H9 (cell line): ENCODE measurements around the gene TEX22. TPM values are rescaled to one million over a fixed set of nuclear protein-coding genes. Genes with fewer than 3 reads are reported as not detected.

Experiments used
- DNase-seq: peaks from one replicate; pipeline ENCODE4 v3.0.0-alpha.2; 2017
- H2AFZ ChIP-seq: one replicate; pipeline ENCODE4 v1.6.1; 2013; ENCODE audit warnings: mild to moderate bottlenecking, low read length, control low read depth, moderate library complexity
- H2AK5ac ChIP-seq: 2 replicates; pipeline ENCODE4 v1.6.1; 2013; ENCODE audit warnings: low read length, control low read depth, mixed read lengths; ENCODE audit not compliant: insufficient read length
- H2BK120ac ChIP-seq: one replicate; pipeline ENCODE4 v1.6.1; 2013; ENCODE audit warnings: low read depth, mild to moderate bottlenecking, low read length, control low read depth, inconsistent platforms; ENCODE audit not compliant: poor library complexity, severe bottlenecking
- H2BK12ac ChIP-seq: 2 replicates; pipeline ENCODE4 v1.6.1; 2013; ENCODE audit warnings: low read length, control low read depth, mixed read lengths, low read depth; ENCODE audit not compliant: insufficient read length
- H2BK15ac ChIP-seq: 2 replicates; pipeline ENCODE4 v1.6.1; 2013; ENCODE audit warnings: low read depth, low read length, control low read depth
- H2BK20ac ChIP-seq: one replicate; pipeline ENCODE4 v1.6.1; 2013; ENCODE audit warnings: low read depth, mild to moderate bottlenecking, low read length, control low read depth, inconsistent platforms; ENCODE audit not compliant: poor library complexity, severe bottlenecking
- H2BK5ac ChIP-seq: 2 replicates; pipeline ENCODE4 v1.6.1; 2013; ENCODE audit warnings: low read length, control low read depth, mixed read lengths; ENCODE audit not compliant: insufficient read length
- H3K14ac ChIP-seq: 2 replicates; pipeline ENCODE4 v1.6.1; 2013; ENCODE audit warnings: low read length, control low read depth; ENCODE audit not compliant: insufficient read depth
- H3K18ac ChIP-seq: 2 replicates; pipeline ENCODE4 v1.6.1; 2013; ENCODE audit warnings: low read depth, mild to moderate bottlenecking, mixed read lengths, low read length, control low read depth; ENCODE audit not compliant: insufficient read length
- H3K23ac ChIP-seq: 2 replicates; pipeline ENCODE4 v1.6.1; 2013; ENCODE audit warnings: low read length, control low read depth, mixed read lengths, low read depth; ENCODE audit not compliant: insufficient read length
- H3K23me2 ChIP-seq: 2 replicates; pipeline ENCODE4 v1.6.1; 2013; ENCODE audit warnings: low read depth, mild to moderate bottlenecking, mixed read lengths, low read length, control low read depth; ENCODE audit not compliant: insufficient read length, poor library complexity, severe bottlenecking
- H3K27ac ChIP-seq: 2 replicates; pipeline ENCODE4 v1.5.1; 2013; ENCODE audit warnings: low read length, control low read depth, mixed read lengths, low read depth; ENCODE audit not compliant: insufficient read length
- H3K27me3 ChIP-seq: 2 replicates; pipeline ENCODE4 v1.6.1; 2013; ENCODE audit warnings: low read length, control low read depth, inconsistent platforms; ENCODE audit not compliant: insufficient read depth
- H3K4ac ChIP-seq: 2 replicates; pipeline ENCODE4 v1.6.1; 2013; ENCODE audit warnings: low read depth, mild to moderate bottlenecking, control low read depth, inconsistent platforms, low read length, moderate library complexity
- H3K4me1 ChIP-seq: 2 replicates; pipeline ENCODE4 v1.6.1; 2013; ENCODE audit warnings: low read length, control low read depth, inconsistent platforms; ENCODE audit not compliant: insufficient read depth
- H3K4me2 ChIP-seq: 2 replicates; pipeline ENCODE4 v1.6.1; 2013; ENCODE audit warnings: low read length, control low read depth, mixed read lengths; ENCODE audit not compliant: insufficient read length, insufficient read depth
- H3K56ac ChIP-seq: 2 replicates; pipeline ENCODE4 v1.6.1; 2013; ENCODE audit warnings: low read depth, mild to moderate bottlenecking, mixed read lengths, low read length, control low read depth; ENCODE audit not compliant: insufficient read length
- H3K79me1 ChIP-seq: 2 replicates; pipeline ENCODE4 v1.6.1; 2013; ENCODE audit warnings: low read depth, mild to moderate bottlenecking, moderate library complexity, low read length, control low read depth, inconsistent platforms; ENCODE audit not compliant: insufficient read depth, poor library complexity, severe bottlenecking
- H3K79me2 ChIP-seq: 2 replicates; pipeline ENCODE4 v1.6.1; 2013; ENCODE audit warnings: low read length, control low read depth, inconsistent platforms; ENCODE audit not compliant: insufficient read depth
- H3K9ac ChIP-seq: 2 replicates; pipeline ENCODE4 v1.6.1; 2013; ENCODE audit warnings: low read length, control low read depth, mixed read lengths; ENCODE audit not compliant: insufficient read length; ENCODE audit errors: extremely low read depth
- H3K9me3 ChIP-seq: one replicate; pipeline ENCODE4 v1.6.1; 2013; ENCODE audit warnings: low read depth, low read length, inconsistent platforms; ENCODE audit not compliant: control insufficient read depth
- H3T11ph ChIP-seq: one replicate; pipeline ENCODE4 v1.6.1; 2013; ENCODE audit warnings: mild to moderate bottlenecking, low read length, control low read depth, inconsistent platforms
- H4K20me1 ChIP-seq: one replicate; pipeline ENCODE4 v1.6.1; 2013; ENCODE audit not compliant: control insufficient read depth, insufficient read length, insufficient read depth
- H4K5ac ChIP-seq: 2 replicates; pipeline ENCODE4 v1.6.1; 2013; ENCODE audit warnings: low read depth, mild to moderate bottlenecking, mixed read lengths, low read length, control low read depth; ENCODE audit not compliant: insufficient read length
- H4K8ac ChIP-seq: replicated peaks from 2 replicates; pipeline ENCODE4 v1.6.1; 2013; ENCODE audit warnings: low read length, control low read depth, mixed read lengths, low read depth; ENCODE audit not compliant: insufficient read length
- H4K91ac ChIP-seq: 2 replicates; pipeline ENCODE4 v1.6.1; 2013; ENCODE audit warnings: low read depth, mild to moderate bottlenecking, moderate library complexity, mixed read lengths, low read length, control low read depth; ENCODE audit not compliant: insufficient read length
- H3K27ac Mint-ChIP-seq, 3 experiments: 2 replicates in 2 of 3; 3 replicates in 1 of 3; pipeline ENCODE4 v1.8.0; 2020 to 2021; ENCODE audit warnings: mixed read lengths in 3 of 3, mild to moderate bottlenecking in 1 of 3, moderate library complexity in 1 of 3
- H3K27me3 Mint-ChIP-seq: 2 replicates; pipeline ENCODE4 v1.8.0; 2021; ENCODE audit warnings: low read depth, mild to moderate bottlenecking, moderate library complexity, mixed read lengths
- H3K36me3 Mint-ChIP-seq, 3 experiments: 2 replicates in 2 of 3; 3 replicates in 1 of 3; pipeline ENCODE4 v1.8.0; 2020 to 2021; ENCODE audit warnings: low read depth in 3 of 3, mixed read lengths in 3 of 3; ENCODE audit not compliant: insufficient read depth in 1 of 3
- H3K4me1 Mint-ChIP-seq, 2 experiments: 2 replicates each; pipeline ENCODE4 v1.8.0; 2020; ENCODE audit warnings: mixed read lengths in 2 of 2
- H3K4me3 Mint-ChIP-seq, 2 experiments: 2 replicates in 1 of 2; 3 replicates in 1 of 2; pipeline ENCODE4 v1.8.0; 2020 to 2021; ENCODE audit warnings: mild to moderate bottlenecking in 2 of 2, mixed read lengths in 2 of 2, moderate library complexity in 1 of 2
- H3K9me3 Mint-ChIP-seq, 2 experiments: 2 replicates in 1 of 2; 3 replicates in 1 of 2; pipeline ENCODE4 v1.8.0; 2020; ENCODE audit warnings: mild to moderate bottlenecking in 2 of 2, mixed read lengths in 2 of 2, moderate library complexity in 1 of 2
- WGBS: extraction: QIAGEN DNeasy Blood & Tissue Kit; methylation state at CpG from one replicate; pipeline ENCODE4 v1.1.7; 2013; ENCODE audit warnings: missing lambda C conversion rate, low lambda C conversion rate, mixed read lengths; ENCODE audit not compliant: insufficient read length; ENCODE audit errors: extremely low coverage; 5-methylcytosine and 5-hydroxymethylcytosine counted together
- total RNA-seq: library from RNA; stranded (reverse); gene quantifications from 2 replicates; pipeline ENCODE4 v1.2.1, GENCODE V29; 2021
- TF ChIP-seq, protein P1 (sequence below): fragments of 200-600 bp; sonication (generic); conservative IDR thresholded peaks from 3 replicates; pipeline ENCODE4 v1.8.0; 2021; ENCODE audit warnings: antibody characterized with exemption, mild to moderate bottlenecking

Gene TEX22
- total RNA-seq, 1 experiment from 2014 or later: 0.83 TPM

DNA sequence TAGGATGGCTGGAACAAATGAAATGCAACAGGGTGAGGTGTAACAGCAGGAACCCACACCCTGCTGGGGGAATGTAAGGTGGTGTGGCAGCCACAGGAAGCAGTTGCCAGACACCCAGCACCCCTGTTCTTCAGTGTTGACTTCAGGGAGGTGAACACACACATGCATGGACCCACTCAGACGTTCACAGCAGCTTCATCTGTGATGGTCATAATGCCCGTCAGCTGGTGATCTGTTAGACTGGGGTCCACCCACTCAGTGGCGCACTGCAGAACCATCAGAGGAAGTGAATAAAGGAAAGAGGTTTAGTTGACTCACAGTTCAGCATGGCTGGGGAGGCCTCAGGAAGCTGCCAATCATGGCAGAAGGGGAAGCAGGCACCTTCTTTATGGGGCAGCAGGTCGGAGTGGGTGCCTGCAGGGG, 22.7 kb upstream of the TEX22 start:
- H4K91ac ChIP-seq: no peak overlapping the region
- H3K9ac ChIP-seq: no peak overlapping the region
- no peak overlapping the region for H4K5ac ChIP-seq
- Mint-ChIP-seq H3K4me3 (no peak overlapping the region), H3K9me3 (peaks cover 10% of the 10 kb centered on the region in 2 experiments; a peak in 4 of 5 replicates), H3K36me3 (peaks cover 10 to 28% (median 23%) of the 10 kb centered on the region in 3 experiments), H3K4me1 (peaks cover 8% of the 10 kb centered on the region in 2 experiments), H3K27me3 (peaks cover 8% of the 10 kb centered on the region), H3K27ac (no peak overlapping the region; a peak in 1 of 7 replicates)
- no peak overlapping the region for H3K4me2 ChIP-seq
- H3K23ac ChIP-seq: no peak overlapping the region
- no peak overlapping the region for H3K56ac ChIP-seq
- WGBS: no CpG with 5 or more reads among the region's 4 CpGs
- H2BK120ac ChIP-seq: no peak overlapping the region
- no peak overlapping the region for H3K4ac ChIP-seq
- no peak overlapping the region for H2AK5ac ChIP-seq
- no peak overlapping the region for H2BK15ac ChIP-seq
- no peak overlapping the region for H3K27ac ChIP-seq
- no peak overlapping the region for H3K14ac ChIP-seq
- H2BK5ac ChIP-seq: no peak overlapping the region
- no peak overlapping the region for H2AFZ ChIP-seq
- H3K18ac ChIP-seq: no peak overlapping the region
- no peaks in the 10 kb centered on the region for H3K27me3 ChIP-seq
- H3K4me1 ChIP-seq: peaks cover 2% of the 10 kb centered on the region; the same call in 1 of the 2 replicates
- no peaks in the 10 kb centered on the region for H3K9me3 ChIP-seq
- no peak overlapping the region for H3T11ph ChIP-seq
- no peaks in the 10 kb centered on the region for H4K20me1 ChIP-seq
- no peak overlapping the region for H4K8ac ChIP-seq
- no peak overlapping the region for H2BK20ac ChIP-seq
- no peaks in the 10 kb centered on the region for H3K79me2 ChIP-seq
- TF ChIP-seq, protein P1, sequence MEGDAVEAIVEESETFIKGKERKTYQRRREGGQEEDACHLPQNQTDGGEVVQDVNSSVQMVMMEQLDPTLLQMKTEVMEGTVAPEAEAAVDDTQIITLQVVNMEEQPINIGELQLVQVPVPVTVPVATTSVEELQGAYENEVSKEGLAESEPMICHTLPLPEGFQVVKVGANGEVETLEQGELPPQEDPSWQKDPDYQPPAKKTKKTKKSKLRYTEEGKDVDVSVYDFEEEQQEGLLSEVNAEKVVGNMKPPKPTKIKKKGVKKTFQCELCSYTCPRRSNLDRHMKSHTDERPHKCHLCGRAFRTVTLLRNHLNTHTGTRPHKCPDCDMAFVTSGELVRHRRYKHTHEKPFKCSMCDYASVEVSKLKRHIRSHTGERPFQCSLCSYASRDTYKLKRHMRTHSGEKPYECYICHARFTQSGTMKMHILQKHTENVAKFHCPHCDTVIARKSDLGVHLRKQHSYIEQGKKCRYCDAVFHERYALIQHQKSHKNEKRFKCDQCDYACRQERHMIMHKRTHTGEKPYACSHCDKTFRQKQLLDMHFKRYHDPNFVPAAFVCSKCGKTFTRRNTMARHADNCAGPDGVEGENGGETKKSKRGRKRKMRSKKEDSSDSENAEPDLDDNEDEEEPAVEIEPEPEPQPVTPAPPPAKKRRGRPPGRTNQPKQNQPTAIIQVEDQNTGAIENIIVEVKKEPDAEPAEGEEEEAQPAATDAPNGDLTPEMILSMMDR: no peak
- no peak overlapping the region for H2BK12ac ChIP-seq
- no peak for DNase-seq
- no peaks in the 10 kb centered on the region for H3K23me2 ChIP-seq
- H3K79me1 ChIP-seq: no peaks in the 10 kb centered on the region
